Parathyroid adenoma (tissue), 2 donors: Measurements from ENCODE around the gene S100A12.

ENCODE experiments used
- H2AFZ ChIP-seq: fragments of 300-600 bp; sonication (generic); one replicate; pipeline ENCODE4 v1.7.0; 2017; ENCODE audit warnings: antibody characterized with exemption, mild to moderate bottlenecking
- H3K27ac ChIP-seq: fragments of 300-600 bp; sonication (generic); one replicate; pipeline ENCODE4 v1.7.0; 2017
- H3K27me3 ChIP-seq: fragments of 300-600 bp; sonication (generic); one replicate; pipeline ENCODE4 v1.7.0; 2017; ENCODE audit warnings: low read length; ENCODE audit not compliant: control insufficient read depth, insufficient read depth
- H3K36me3 ChIP-seq: fragments of 300-600 bp; sonication (generic); one replicate; pipeline ENCODE4 v1.7.0; 2017; ENCODE audit warnings: low read length; ENCODE audit not compliant: control insufficient read depth, insufficient read depth
- H3K4me1 ChIP-seq: fragments of 300-600 bp; sonication (generic); one replicate; pipeline ENCODE4 v1.7.0; 2017; ENCODE audit warnings: control low read depth
- H3K4me2 ChIP-seq: fragments of 300-600 bp; sonication (generic); one replicate; pipeline ENCODE4 v1.7.0; 2017; ENCODE audit warnings: low read length
- H3K4me3 ChIP-seq: fragments of 300-600 bp; sonication (generic); one replicate; pipeline ENCODE4 v1.7.0; 2017; ENCODE audit warnings: low read depth, low read length
- H3K79me2 ChIP-seq: fragments of 300-600 bp; sonication (generic); one replicate; pipeline ENCODE4 v1.7.0; 2017; ENCODE audit warnings: control low read depth
- H3K9ac ChIP-seq: fragments of 300-600 bp; sonication (generic); one replicate; pipeline ENCODE4 v1.7.0; 2017; ENCODE audit warnings: mild to moderate bottlenecking
- H3K9me3 ChIP-seq: fragments of 300-600 bp; sonication (generic); one replicate; pipeline ENCODE4 v1.7.0; 2017; ENCODE audit warnings: low read length; ENCODE audit not compliant: control insufficient read depth
- CTCF ChIP-seq: fragments of 300-600 bp; sonication (generic); IDR thresholded peaks from one replicate; pipeline ENCODE4 v1.7.0; 2017; ENCODE audit warnings: antibody characterized with exemption, mild to moderate bottlenecking
- donor health status: primary hyperparathyroidism.

The S100A12 gene

GRCh38 chr1:153399401-153400055 is 24.1 kb upstream of the S100A12 start:
- Histone ChIP-seq H3K27ac (no peak overlapping the region), H2AFZ (no peak overlapping the region), H3K9me3 (no peaks in the 10 kb centered on the region), H3K27me3 (no peaks in the 10 kb centered on the region), H3K36me3 (no peaks in the 10 kb centered on the region), H3K4me2 (no peak overlapping the region), H3K79me2 (no peaks in the 10 kb centered on the region), H3K4me3 (no peak overlapping the region), H3K4me1 (no peaks in the 10 kb centered on the region), H3K9ac (no peak overlapping the region)
- no peak for TF ChIP-seq CTCF

GRCh38 chr1:153397924-153398651 is 22.7 kb upstream of the S100A12 start:
- Histone ChIP-seq H3K9me3 (no peaks in the 10 kb centered on the region), H3K27ac (no peak overlapping the region), H3K36me3 (no peaks in the 10 kb centered on the region), H3K79me2 (no peaks in the 10 kb centered on the region), H3K27me3 (no peaks in the 10 kb centered on the region), H3K4me2 (no peak overlapping the region), H3K4me3 (no peak overlapping the region), H3K4me1 (no peaks in the 10 kb centered on the region), H2AFZ (no peak overlapping the region), H3K9ac (no peak overlapping the region)
- TF ChIP-seq CTCF, result no peak

- TF ChIP-seq CTCF, result no peak
- no peaks in the 10 kb centered on the region for H3K36me3 ChIP-seq
- H3K27me3 ChIP-seq, result no peaks in the 10 kb centered on the region
- H3K79me2 ChIP-seq, result no peaks in the 10 kb centered on the region
- no peaks in the 10 kb centered on the region for H3K4me1 ChIP-seq
- no peak overlapping the region for H3K4me2 ChIP-seq
- H3K9me3 ChIP-seq, result no peaks in the 10 kb centered on the region
- H2AFZ ChIP-seq, result no peak overlapping the region
- no peak overlapping the region for H3K4me3 ChIP-seq
- no peak overlapping the region for H3K27ac ChIP-seq
- H3K9ac ChIP-seq, result no peak overlapping the region
Observed at GRCh38 chr1:153397051-153397923, 21.9 kb upstream of the S100A12 start.

GRCh38 chr1:153396461-153396860 is 21.0 kb upstream of the S100A12 start:
- no peaks in the 10 kb centered on the region for H3K27me3 ChIP-seq

More at GRCh38 chr1:153396461-153396860, 21.0 kb upstream of the S100A12 start:
- no peaks in the 10 kb centered on the region for H3K36me3 ChIP-seq
- no peaks in the 10 kb centered on the region for H3K4me1 ChIP-seq
- no peak overlapping the region for H2AFZ ChIP-seq
- no peaks in the 10 kb centered on the region for H3K79me2 ChIP-seq
- H3K4me2 ChIP-seq, result no peak overlapping the region
- H3K4me3 ChIP-seq, result no peak overlapping the region
- H3K9me3 ChIP-seq, result no peaks in the 10 kb centered on the region
- no peak overlapping the region for H3K27ac ChIP-seq
- no peak for TF ChIP-seq CTCF
- no peak overlapping the region for H3K9ac ChIP-seq
